ENCODE data around the gene RERE. TPM values are rescaled to one million over a fixed set of nuclear protein-coding genes. Genes with fewer than 3 reads are reported as not detected.
"Not testable (repeated sequence)": the region's sequence is repeated elsewhere in the genome, so short reads cannot be mapped to it uniquely, and the experiment has no call there.

RERE gene
- polyA plus RNA-seq, 3 donors, result 118 to 137 (median 129) TPM

DNA sequence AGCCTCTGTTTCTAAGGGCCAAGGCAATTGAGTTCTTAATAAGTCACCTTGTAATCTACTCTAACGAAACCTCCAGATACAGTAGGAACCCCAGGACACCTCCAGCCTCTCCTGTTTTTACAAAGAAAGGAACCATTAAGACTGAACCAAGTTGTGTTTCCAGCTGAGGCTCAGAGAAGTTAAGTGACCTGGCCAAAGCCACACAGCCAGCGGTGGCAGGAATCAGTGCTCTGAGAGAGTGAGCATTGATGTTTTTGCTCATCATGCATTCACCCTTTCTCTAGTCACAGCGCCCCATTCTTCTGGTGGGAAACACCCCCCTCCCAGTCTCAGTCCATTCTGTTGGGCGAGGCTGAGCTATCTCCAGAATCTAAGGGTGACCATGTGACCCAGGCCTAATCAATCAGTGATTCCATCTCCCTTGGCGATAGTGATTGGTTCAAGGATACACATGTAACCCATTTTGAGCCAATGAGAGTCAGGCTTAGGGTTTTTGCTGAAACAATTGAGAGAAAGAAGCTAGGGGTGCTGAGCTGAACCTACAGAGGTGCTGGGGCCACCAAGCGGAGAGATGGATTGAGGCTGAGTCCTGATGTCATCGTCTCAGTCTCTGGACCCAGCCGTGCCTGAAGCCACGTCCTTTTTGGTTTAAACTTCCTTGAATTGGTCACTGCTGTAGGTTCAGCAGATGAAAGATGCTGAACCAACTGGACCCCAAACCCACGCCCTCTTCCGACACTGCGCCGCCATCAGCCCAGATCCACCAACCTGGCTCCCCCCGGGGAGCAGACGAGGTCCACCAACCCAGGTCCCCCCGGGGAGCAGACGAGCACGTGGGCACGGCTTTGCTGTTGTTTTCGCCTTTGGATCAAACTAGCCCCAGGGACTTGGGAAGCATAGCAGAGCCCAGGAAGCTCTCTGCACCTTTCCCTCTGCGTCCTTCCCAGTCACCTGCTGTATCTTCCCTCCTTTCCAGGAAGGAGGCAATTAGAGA lies 28.0 kb upstream of the RERE start:
- DNase-seq (ENCODE audit: low read depth in 3 of 3, low spot score in 2 of 3), result no peak

GRCh38 chr1:8844501-8845006 lies 27.1 kb upstream of the RERE start:
- no peak for DNase-seq (ENCODE audit: low read depth in 3 of 3, low spot score in 2 of 3)

- no peak for DNase-seq (ENCODE audit: low read depth in 3 of 3, low spot score in 2 of 3)
Observed at GRCh38 chr1:8841395-8841794, 24.0 kb upstream of the RERE start.

DNA sequence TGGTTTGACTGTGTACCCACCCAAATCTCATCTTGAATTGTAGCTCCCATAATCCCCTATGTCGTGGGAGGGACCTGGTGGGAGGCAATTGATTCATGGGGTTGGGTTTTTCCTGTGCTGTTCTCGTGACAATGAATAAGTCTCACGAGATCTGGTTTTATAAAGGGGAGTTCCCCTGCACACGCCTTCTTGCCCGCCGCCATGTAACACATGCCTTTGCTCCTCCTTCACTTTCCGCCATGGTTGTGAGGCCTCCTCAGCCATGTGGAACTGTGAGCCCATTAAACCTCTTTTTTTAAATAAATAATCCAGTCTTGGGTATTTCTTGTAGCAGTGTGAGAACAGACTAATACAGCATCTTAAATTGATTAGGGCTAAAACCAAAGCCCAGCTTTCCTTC lies 22.6 kb upstream of the RERE start:
- no peak for DNase-seq (ENCODE audit: low read depth in 3 of 3, low spot score in 2 of 3)

DNA sequence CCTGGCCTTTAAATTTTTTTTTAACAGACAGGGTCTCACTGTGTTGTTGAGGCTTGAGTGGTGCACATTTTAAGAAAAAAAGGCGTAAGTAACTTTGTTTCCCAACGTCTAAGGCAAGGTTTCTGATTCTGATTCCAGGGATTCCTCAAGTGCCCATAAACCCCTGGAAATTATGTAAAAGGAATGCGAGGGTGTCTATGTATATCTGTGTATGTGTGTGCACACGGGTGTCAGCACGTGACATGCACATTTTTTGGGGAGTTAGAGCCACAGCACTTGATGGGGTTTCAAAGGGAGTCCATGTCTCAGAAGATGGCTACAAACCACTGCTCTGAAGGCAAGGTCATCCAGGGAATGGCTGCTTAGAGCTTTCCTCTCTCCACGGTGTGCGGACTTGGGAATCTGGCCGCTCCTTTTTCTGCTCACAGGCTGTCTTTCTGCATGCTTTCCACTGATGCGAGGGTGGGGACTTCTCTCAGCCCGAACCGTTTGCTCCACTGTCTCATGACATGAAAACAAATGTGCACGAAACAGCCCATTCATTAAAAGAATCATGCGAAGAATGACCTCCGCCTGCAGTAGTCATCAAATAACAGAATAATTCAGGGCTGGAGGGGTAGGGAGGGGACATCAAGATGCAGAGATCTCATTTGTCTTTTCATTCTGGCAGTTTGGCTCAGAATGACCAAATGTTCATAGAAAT lies 18.7 kb upstream of the RERE start:
- no peak for DNase-seq (ENCODE audit: low read depth in 3 of 3, low spot score in 2 of 3)

DNA sequence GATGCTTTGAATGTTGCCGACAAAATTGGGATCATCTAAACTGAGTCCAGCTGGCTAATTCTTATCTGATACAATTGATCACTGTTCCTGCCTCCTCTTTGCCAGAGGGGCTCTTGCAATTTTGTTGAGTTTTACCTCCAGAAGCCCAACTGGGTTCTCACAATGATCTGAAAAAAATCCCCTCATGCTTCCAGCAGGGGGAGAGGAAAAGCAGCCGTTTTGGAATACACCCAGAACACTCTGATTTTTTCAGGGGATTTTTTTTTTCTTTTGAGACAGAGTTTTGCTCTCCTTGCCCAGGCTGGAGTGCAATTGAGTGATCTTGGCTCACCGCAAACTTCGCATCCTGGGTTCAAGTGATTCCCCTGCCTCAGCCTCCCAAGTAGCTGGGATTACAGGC lies 13.9 kb upstream of the RERE start:
- DNase-seq (ENCODE audit: low read depth in 3 of 3, low spot score in 2 of 3), result no peak

DNA sequence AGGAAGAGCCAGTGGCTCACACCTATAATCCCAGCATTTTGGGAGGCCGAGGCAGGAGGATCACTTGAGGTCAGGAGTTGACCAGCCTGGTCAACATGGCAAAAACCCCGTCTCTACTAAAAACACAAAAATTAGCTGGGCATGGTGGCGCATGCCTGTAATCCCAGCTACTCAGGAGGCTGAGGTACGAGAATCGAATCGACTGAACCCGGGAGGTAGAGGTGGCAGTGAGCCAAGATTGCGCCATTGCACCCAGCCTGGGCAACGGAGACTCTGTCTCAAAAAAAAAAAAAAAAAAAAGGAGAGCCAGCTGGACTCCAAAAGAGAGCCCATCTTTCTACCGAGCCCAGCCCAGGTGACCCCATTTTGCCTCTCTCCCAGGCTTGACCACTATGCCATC lies 13.3 kb upstream of the RERE start:
- not testable (repeated sequence) for DNase-seq (ENCODE audit: low read depth in 3 of 3, low spot score in 2 of 3)

DNA sequence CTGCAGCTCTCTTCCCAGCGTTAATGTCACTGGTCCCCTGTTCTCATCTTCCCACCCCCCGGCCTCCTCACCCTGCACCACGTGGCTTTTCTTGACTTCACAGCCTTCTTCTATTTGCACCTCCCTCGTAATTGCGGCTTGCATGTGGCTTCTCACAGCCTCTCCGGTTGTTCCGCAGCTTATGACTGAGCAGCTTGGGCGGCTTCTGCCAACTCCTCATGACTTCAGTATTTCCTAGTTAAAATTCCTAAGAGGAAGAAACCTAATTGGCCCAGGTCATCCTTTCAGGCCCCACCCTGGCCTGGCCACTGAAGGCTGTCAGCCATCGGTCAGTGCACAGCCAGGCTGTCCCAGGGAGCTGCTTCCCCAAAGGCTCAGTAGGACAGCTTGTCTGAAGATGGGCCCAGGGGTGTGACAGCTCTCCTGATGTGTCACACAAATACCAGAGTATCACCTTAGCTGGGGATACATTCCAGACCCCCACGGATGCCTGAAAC lies 8.6 kb upstream of the RERE start:
- DNase-seq (ENCODE audit: low read depth in 3 of 3, low spot score in 2 of 3), result no peak

DNA sequence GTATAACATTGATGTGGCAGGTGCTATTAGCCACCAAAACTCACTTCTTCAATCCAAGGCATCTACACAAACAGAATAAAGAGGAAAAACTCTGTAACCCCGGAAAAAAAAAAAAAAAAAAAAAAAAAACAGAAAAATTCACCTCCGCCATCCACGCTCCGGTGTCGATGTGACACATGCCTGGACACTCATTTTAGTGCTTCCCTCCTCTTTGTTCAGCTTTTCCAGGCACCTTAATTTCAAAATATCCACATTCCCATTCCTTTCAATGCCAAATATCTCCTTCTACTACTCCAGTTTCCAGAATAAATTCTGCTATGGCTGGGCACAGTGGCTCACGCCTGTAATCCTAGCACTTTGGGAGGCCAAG lies 5.8 kb upstream of the RERE start:
- DNase-seq (ENCODE audit: low read depth in 3 of 3, low spot score in 2 of 3), result no peak

DNA sequence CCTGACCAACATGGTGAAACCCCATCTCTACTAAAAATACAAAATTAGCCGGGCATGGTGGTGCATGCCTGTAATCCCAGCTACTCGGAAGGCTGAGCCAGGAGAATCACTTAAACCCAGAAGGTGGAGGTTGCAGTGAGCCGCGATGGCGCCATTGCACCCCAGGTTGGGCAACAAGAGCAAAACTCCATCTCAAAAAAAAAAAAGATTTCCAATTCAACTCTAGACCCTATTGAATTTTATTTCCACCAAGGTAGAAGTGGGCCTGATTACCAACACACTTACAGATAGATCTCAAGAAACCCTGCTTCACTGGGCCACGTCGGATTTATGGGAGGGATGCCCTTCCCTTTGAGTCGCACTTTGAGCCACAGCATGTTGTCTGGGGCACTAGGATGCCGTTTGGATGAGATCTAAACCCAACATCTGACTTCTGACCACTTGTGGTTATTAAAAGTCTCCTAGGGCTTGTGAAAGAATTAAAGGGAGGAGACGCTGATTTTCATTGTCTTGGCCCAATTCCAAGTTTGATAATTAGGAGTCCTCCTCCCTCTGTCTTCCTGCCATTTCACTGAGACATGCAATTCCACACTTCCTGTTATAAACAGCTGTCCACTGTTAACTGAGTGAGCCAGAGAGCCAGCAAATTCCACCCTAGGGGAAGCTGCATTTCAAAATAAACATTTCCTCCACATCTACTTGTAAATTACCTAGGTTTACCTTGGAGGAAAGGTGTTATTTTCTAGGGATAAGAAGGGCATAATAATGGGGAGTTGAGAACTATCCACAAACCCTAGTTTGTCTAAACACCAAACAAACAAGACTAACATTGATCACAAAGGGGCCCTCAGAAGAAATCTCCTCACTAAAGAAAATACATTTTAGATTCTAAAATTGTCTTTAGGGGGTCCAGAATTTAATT lies 5.2 kb upstream of the RERE start:
- peak in 2 of 3 donors; percentile 73 to 78 for DNase-seq (ENCODE audit: low read depth in 3 of 3, low spot score in 2 of 3)

DNA sequence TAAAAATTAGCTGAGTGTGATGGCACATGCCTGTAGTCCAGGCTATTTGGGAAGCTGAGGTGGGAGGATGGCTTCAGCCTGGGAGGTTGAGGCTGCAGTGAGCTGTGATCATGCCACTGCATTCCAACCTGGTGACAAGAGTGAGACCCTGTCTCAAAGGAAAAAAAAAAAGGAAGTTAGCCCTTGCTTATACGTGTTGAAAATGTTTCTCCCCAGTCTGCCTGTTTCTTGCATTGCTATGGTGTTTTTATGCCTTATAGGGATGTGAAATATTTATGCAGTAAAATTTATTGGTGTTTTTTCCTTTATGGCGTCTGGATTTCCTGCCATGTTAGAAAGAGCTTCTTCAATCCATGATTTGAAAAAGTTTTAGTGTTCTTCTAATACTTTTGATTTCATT lies 3.6 kb upstream of the RERE start:
- DNase-seq (ENCODE audit: low read depth in 3 of 3, low spot score in 2 of 3), result no peak

DNA sequence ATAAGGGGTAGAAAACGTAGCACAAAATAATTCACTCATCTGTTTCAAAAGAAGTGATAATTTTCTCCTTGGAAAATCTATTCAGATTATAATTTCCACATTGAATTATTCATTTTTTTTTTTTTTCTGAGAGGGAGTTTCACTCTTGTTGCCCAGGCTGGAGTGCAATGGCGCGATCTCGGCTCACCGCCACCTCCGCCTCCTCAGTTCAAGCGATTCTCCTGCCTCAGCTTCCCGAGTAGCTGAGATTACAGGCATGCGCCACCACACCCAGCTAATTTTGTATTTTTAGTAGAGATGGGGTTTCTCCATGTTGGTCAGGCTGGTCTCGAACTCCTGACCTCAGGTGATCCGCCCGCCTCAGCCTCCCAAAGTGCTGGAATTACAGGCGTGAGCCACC lies 1.3 kb upstream of the RERE start:
- DNase-seq (ENCODE audit: low read depth in 3 of 3, low spot score in 2 of 3), result not testable (repeated sequence)

DNA sequence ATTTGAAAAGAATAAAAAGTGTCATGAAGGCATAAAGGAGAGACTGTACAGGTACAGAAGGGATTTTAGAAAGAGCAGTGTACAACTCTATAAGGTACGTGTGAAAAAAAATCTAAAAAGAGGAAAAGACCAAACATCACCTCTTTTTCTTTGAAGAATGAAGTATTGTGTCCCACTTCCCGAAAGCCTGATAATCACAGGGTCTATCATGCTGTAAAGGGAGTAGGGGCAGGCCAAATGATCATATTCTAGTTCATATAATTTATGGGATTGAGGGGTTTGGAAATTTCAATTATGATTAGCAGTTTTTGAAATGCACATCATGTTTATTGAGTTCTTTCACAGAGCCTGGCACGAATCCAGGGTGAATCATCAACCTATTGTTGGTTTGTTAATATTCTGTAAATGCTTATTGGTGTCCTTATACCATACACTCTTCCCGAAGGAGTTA lies 910 bp upstream of the RERE start:
- DNase-seq (ENCODE audit: low read depth in 3 of 3, low spot score in 2 of 3), result no peak

- no peak for DNase-seq (ENCODE audit: low read depth in 3 of 3, low spot score in 2 of 3)
Observed at GRCh38 chr1:8816831-8817411, 519 bp downstream of the RERE start.

- DNase-seq (ENCODE audit: low read depth in 3 of 3, low spot score in 2 of 3), result no peak
Observed at GRCh38 chr1:8816264-8816663, 1.2 kb downstream of the RERE start.

DNA sequence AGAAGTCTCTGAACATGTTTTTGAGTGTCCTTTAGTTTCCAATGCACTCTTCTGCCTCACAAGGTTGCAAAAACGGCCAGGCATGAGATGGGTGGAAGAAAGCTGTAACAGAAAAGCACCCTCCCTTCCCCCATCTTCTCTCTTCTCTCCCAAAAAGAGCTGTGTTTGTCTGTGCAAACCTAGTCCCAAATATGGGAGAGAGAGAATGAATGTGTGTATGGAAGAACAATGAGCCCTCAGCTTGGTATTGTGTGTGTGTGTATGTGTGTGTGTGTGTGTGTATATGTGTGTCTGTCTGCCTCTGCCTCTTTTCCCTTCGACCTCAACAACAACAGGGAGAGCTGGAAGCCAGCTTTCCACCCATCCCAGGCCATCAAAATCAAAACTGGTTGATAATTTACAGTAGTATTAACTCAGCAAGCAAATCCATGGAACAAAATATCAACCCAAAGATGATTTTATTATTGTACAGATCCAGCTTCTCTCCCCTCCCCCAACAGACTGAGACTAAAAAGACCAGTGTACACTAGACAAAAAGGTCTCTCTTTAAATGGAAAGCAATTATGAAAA lies 1.8 kb downstream of the RERE start:
- DNase-seq (ENCODE audit: low read depth in 3 of 3, low spot score in 2 of 3), result no peak

- DNase-seq (ENCODE audit: low read depth in 3 of 3, low spot score in 2 of 3), result no peak
Observed at GRCh38 chr1:8814865-8815264, 2.6 kb downstream of the RERE start.

DNA sequence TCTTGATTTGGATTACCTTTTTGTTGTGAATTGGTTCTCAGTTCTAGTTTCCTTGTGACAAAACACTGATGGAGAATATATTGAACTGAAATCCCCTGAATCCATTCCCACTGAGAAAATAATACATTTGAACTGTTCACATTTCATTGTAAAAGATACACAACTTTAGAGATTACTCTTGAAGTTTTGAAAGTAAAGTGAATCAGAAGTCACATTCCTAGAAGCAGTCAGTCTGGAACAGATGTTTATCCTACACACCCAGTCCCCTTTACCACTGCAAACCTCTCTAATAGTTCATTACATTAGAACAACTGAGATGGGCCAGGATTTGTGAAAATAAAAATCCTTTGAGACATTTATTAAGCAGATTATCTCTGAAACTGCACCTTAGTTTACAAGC lies 3.4 kb downstream of the RERE start:
- no peak for DNase-seq (ENCODE audit: low read depth in 3 of 3, low spot score in 2 of 3)

- DNase-seq (ENCODE audit: low read depth in 3 of 3, low spot score in 2 of 3), result no peak
Observed at GRCh38 chr1:8813016-8813763, 4.2 kb downstream of the RERE start.

All from right renal cortex interstitium (tissue), 3 donors.